HL-60/S4 treated with retinoic acid at 250 ng/mL for 4 days and 3 days (cell line): ENCODE results near the gene SRPRA.
"Not testable (repeated sequence)": the region's sequence is repeated elsewhere in the genome, so short reads cannot be mapped to it uniquely, and the experiment has no call there.

Source experiments
- in situ Hi-C: fragments of 300-500 bp; cut with MboI; formaldehyde crosslinking; loops from 2 replicates; pipeline ENCODE4 v1.7.0; 2022; ENCODE audit warnings: low sequenced_read_pairs

SRPRA gene

GRCh38 chr11:126290887-126291286 lies 22.2 kb upstream of the SRPRA start:
- in situ Hi-C loops = no loop called here

- in situ Hi-C loops = no loop called here
These were observed 19.5 kb upstream of the SRPRA start for GRCh38 chr11:126288237-126288636.

- in situ Hi-C loops = no loop called here
These were observed 16.1 kb upstream of the SRPRA start for GRCh38 chr11:126284829-126285228.

- in situ Hi-C loops = no loop called here
These were observed 14.3 kb upstream of the SRPRA start, which contains the start of gene TIRAP for GRCh38 chr11:126282736-126283591. TSS of gene TIRAP (plus strand) at chr11:126283093. CDS start at chr11:126290895, 7,802 bp downstream.

- in situ Hi-C loops = no loop called here
These were observed 13.7 kb upstream of the SRPRA start for GRCh38 chr11:126282361-126282735.

GRCh38 chr11:126281666-126282175 lies 13.0 kb upstream of the SRPRA start:
- in situ Hi-C loops = no loop called here

- in situ Hi-C loops = no loop called here
These were observed 12.6 kb upstream of the SRPRA start for GRCh38 chr11:126281245-126281644.

- in situ Hi-C loops = no loop called here
These were observed 11.9 kb upstream of the SRPRA start for GRCh38 chr11:126280595-126280994.

- in situ Hi-C loops = no loop called here
These were observed 10.5 kb upstream of the SRPRA start for GRCh38 chr11:126279191-126279590.

- in situ Hi-C loops = no loop called here
These were observed 9.1 kb upstream of the SRPRA start for GRCh38 chr11:126277780-126278179.

- in situ Hi-C loops = no loop called here
These were observed 8.6 kb upstream of the SRPRA start for GRCh38 chr11:126277322-126277721.

- in situ Hi-C loops = no loop called here
These were observed 361 bp downstream of the SRPRA start for GRCh38 chr11:126268361-126268707.

- in situ Hi-C loops = no loop called here
These were observed 1.0 kb downstream of the SRPRA start for GRCh38 chr11:126267650-126268049.

- in situ Hi-C loops = no loop called here
These were observed 2.9 kb downstream of the SRPRA start for GRCh38 chr11:126265811-126266210.

- in situ Hi-C loops = no loop called here
These were observed 5.2 kb downstream of the SRPRA start for GRCh38 chr11:126263489-126263888.

GRCh38 chr11:126262216-126262615 lies 6.5 kb downstream of the SRPRA start:
- in situ Hi-C loops = no loop called here

GRCh38 chr11:126257764-126258163 lies 10.9 kb downstream of the SRPRA start:
- in situ Hi-C loops = no loop called here

- in situ Hi-C loops = no loop called here
These were observed 11.6 kb downstream of the SRPRA start for GRCh38 chr11:126257144-126257543.

GRCh38 chr11:126256216-126256615 lies 12.5 kb downstream of the SRPRA start:
- in situ Hi-C loops = no loop called here

GRCh38 chr11:126255507-126255906 lies 13.2 kb downstream of the SRPRA start:
- in situ Hi-C loops = not testable (repeated sequence)

- in situ Hi-C loops = no loop called here
These were observed 13.9 kb downstream of the SRPRA start for GRCh38 chr11:126254819-126255218.

GRCh38 chr11:126253265-126253664 lies 15.4 kb downstream of the SRPRA start:
- in situ Hi-C loops = no loop called here

GRCh38 chr11:126246636-126247035 lies 22.1 kb downstream of the SRPRA start:
- in situ Hi-C loops = no loop called here
